ENCODE measurements around the gene RABAC1.

RABAC1 gene

DNA sequence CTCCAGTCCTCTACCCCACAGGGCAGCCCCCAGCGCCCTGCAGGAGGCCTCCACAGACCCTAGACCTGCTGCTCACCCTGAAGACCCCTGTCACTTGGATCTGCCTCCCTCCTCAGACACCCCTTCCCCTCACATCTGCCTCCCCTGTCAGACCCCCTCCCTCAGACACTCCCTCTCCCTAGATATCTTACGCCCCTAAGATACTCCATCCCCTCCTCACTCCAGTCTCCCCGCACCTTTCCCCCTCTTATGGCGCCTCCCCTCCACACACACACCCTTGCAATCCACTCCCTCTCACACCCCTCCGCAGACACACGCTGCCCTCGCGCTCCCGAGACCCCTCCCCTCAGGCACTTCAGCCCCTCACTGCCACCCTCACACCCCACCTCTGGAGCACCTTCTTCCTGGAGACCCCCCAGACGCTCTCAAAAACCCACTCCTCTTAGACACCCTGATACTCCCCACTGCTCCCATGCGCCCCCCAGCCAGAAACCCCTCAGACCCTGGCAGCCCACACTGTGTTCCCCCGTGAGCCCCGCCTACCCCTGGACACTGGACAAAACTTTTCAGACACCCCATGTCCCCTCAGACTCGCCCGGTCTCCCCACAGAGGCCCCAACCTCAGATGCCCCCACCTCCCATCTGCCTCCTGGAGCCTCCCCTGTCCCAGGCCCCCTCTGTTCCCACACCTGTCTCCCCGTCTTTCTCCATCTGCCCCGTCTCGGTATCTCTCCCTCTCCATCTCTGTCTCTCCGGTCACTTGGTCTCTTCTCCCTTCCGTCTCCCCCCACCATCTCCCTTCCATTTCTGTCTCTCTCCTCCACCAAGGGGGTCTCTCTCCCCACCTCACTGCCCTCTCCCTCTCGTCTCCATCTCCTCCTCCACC is 45.3 kb downstream of the RABAC1 start:
- no peak for DNase-seq

DNA sequence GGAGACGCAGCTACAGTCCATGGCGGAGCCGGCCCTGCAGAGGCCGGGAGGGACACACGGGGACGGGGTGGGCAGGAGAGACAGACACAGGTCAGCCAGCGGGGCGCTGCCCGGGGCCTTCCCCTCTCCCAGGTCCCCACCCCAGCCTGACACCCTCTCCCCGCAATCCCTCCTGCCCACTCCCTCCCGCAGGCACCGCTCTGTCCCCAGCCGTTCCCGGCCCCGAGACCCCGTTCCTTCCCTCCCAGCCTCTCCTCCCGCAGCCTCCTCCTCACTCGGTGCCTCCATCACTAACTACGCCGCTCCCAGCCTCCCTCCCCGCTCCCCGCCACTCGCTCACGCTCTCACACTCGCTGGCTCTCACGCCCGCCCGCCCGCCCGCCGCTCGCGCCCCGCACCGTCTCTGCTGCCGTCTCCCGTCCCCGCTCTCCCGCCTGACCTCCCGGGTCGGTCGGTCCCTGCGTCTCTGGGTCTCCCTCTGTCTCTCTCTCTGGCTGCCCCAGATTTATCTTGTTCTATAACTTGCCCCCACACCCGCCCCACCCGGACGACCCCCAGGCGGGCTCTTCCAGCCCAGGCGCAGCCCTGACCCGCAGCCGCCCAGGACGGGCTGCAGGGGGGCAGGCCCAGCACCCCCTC is 46.1 kb downstream of the RABAC1 start:
- no peak for DNase-seq

DNA sequence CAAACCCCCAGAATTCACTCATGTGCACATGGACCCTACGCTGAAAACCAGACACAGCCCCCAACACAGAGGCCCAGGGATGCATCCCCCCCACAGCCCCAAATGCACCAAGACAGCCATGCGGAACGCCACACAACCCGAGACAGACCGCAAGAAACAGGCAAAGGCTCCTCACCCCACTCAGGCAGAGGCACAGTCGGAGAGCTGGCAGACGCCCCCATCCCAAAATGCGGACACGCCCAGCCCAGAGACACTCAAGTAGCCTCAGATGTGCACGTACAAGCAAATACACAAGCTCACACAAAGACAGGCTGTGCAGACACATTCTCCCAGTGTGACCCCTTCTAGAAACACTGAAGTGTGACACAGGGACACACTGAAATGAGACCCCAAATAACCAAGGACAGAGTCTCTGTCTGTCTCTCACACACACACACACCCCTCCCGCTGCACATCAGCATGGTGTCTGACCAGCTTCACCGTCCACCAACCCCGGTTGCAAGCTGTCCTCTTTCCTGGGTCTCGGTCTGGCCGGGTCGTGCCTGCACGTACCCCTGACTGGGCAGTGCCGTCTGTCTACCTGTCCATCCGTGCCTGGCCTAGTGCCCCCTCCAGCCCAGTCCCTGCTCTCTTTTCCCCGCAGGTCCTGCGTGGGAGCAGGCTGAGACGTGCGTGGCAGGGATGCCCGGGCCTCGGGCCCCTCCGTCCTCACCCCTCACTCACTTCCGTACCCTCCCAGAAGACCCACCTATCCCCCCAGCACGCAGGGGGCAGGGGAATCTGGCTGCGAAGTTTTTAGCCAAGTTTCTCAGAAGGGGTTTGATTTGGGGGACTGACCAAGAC is 47.0 kb downstream of the RABAC1 start:
- DNase-seq, result no peak

DNA sequence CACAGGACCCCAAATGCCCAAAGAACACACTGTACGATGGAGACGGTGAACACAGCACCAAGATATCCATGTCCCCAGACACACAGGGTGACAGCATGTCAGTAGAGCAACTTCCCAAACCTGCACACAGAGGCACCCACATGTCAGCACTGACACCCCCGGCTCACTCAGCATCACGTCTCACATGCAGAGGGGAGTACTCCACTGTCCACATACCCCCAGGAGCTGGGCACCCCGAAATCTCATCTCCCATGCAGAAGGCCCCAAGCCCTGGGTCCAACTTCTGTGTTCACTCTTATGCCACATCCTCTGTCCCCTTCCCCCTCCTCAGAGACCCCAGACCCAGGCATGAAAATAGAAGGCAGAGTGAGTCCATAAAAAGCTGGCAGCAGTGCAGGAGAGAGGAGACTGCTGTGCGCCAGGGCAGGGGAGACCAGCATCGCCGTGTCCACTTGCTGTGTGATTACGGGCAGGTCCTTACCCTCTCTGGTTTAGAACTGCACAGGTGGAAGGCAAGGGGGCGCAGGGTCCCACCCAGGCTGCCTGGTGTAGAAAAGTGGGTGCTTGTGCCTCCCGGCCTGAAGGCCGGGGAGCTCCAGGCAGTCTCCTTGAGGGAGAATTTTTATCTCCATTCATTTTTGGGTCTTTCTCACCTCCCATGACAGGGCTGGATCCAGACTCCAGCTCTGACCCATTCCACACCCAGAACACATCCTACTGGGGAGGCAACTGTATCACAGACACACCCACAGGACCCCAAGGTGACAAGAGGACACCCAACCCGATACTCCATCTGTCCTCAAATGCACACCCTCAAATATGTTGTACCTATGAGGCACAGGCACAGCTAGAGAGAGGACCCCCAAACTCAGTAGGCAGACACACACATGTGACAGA is 47.9 kb downstream of the RABAC1 start:
- no peak for DNase-seq

DNA sequence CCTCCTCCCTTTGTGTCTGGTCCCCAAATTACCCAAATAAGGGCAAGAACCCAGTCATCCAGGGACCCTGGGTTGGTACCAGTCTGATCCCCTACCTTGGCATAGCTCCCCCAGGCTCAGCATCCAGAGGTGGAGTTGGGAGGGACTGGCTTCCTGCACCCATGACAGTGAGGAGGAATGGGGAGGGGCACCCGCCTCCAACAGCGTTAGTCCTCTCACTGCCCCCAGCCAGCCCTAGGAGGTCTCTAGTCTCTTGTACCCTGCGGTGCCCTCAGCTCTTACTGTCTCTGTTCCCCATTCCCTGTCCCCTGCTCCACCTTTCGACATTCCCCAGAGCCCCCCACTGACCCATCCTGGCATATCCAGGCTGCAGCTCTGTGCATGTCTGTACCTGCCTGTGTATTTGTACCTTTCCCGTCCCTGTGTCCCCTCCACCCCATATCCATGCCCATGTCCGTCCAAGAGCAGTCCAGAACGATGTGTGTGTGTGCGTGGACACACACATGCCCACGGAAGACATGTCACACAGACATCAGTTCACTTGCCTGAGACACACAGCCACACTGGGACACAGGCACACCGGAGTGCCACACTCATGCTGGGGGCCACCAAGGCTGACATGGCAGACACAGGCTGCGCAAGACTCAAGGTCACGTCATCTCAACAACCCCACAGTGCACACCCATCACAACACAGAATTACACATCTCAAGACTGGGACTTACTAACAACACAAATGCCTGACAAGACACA is 48.7 kb downstream of the RABAC1 start:
- DNase-seq, result no peak

DNA sequence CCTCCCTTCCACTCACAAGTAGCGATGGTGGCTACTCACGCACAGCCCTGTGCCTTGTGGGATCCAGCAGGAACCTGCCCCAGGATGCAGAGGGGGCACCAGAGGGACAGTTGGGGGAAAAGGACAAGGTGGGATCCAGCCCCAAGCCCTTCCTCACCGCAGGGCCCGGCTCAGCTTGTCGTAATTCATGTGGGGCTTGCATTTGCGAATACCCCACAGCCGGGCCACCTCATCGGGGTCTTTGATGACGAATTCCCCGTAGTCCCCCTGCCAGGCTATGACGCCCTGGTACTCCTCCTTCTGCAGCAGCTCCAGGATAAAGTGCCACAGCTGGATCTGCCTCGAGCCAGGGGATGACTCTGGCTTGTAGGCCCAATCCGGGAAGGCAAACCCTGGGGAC is 49.4 kb downstream of the RABAC1 start:
- DNase-seq, result no peak

DNA sequence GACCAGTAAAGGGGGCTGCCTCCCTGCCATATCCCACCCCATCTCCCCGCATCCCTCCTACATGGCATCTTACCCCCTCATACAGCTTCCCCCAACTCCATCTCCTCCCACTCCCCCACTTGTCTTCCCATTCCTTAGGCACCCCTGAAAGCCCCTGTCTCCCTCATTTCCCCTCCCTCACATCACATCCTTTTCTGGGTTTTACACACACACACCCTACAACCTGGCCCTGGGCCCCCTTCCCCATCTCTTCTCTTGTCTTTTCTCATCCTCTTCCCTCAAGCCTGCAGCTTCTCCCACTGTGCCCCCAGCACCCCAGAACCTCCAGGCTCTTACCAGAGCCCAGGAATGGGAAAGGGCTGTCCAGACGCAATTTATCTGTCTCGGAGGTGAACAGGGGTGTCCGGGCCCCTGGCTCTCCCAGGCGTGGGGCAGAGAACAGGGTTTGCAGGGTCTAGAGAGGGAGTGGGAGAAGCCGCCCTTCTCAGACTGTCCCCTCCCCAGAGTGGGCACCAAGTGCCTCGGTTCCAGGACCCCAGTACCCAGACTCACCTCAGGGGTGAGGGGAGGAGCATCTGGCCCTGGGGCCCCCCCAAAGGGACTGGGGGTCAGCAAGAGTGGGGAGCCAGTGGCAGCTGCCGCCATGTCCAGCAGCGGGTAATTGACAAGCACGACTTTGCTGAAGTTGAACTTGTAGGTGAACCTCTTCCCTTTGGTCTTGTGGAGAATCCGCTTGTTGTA is 50.2 kb downstream of the RABAC1 start:
- no peak for DNase-seq

DNA sequence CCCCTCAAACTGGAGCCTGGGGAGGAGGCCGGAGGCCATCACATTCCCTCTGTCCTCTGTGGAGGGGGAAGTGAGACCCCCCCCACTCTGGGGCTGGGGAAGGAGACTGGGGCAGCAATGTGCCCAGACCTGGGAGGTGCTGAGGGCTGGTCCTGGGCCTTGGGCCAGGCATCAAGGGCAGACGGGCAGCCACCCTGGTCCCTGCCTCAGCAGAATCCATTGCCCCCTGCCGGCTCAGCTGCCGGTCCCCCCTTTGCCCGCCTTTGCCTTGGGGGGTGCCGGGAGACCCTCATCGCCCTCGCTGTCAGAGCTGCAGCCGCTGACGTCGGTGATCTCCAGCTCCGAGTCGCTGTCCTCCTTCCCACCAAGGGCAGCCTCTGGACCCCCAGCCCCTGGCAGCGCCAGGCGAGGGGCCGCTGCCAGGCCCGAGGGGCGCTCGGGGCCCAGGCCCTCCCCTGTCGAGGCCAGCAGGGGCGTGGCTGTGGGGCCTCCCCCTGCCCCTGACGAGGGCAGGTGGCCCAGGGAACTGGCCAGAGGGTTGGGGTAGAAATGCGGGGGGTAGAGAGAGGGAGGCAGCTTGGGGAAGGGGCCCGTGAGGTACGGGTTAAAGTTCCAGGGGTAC is 51.0 kb downstream of the RABAC1 start:
- no peak for DNase-seq

DNA sequence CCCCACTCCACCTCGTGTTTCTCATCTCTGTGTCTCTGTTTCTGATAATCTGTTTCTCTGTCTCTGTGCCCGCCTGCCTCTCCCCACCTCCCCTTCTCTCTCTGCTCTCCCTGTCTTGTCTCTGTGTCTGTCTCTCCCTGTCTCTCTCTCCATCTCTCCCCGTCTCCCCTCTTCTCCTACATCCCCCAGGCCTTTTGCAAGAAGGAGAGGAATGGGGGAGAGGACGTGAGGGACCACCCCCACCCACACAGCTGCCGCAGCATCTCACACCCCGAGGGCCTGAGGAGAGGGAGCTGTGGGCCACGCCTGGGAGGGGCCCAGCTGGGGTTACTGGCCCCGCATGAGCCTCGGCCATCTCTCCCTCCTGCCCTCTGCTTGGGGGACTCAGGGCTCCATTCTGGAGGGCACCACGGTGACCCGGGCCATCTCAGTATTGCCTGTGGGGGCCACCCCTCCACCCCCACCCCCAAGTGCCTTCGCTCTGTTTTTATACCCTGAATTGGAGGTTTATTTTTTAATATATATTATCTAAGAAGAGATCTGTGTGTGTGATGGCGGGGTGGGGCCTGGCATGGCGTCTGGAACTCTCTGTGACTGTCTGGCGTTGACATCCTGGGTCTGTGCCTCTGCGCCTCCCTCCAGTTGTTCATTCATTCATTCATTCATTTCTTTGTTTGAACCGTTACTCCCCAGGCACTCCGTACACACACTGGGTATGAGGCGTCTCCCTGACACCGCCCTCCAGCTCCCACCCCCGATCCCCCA is 52.0 kb downstream of the RABAC1 start:
- no peak for DNase-seq
